ENCODE measurements around the gene CHST2.
A peak's percentile ranks its signal among the peaks of the same experiment; 100 is the strongest.

The CHST2 gene

GRCh38 chr3:143124601-143125520 is 5.3 kb downstream of the CHST2 start:
- in situ Hi-C loops (cut with MboI; ENCODE audit: low pct_unique_long_range_greater_than_20kb, low sequenced_read_pairs): no loop called here
- DNase-seq: no peak

- in situ Hi-C loops (cut with MboI; ENCODE audit: low pct_unique_long_range_greater_than_20kb, low sequenced_read_pairs): no loop called here
- DNase-seq: no peak
Observed at GRCh38 chr3:143127801-143128200, 8.2 kb downstream of the CHST2 start.

- no peak for DNase-seq
- in situ Hi-C loops (cut with MboI; ENCODE audit: low pct_unique_long_range_greater_than_20kb, low sequenced_read_pairs): no loop called here
Observed at GRCh38 chr3:143128227-143128955, 8.8 kb downstream of the CHST2 start.

GRCh38 chr3:143132246-143132980 is 12.8 kb downstream of the CHST2 start:
- no peak for DNase-seq
- in situ Hi-C loops (cut with MboI; ENCODE audit: low pct_unique_long_range_greater_than_20kb, low sequenced_read_pairs): no loop called here

GRCh38 chr3:143134471-143134870 is 14.9 kb downstream of the CHST2 start:
- in situ Hi-C loops (cut with MboI; ENCODE audit: low pct_unique_long_range_greater_than_20kb, low sequenced_read_pairs): no loop called here
- DNase-seq: no peak

GRCh38 chr3:143135150-143135549 is 15.6 kb downstream of the CHST2 start:
- in situ Hi-C loops (cut with MboI; ENCODE audit: low pct_unique_long_range_greater_than_20kb, low sequenced_read_pairs): no loop called here
- DNase-seq: peak; percentile 60

GRCh38 chr3:143137435-143138036 is 18.0 kb downstream of the CHST2 start:
- in situ Hi-C loops (cut with MboI; ENCODE audit: low pct_unique_long_range_greater_than_20kb, low sequenced_read_pairs): no loop called here
- no peak for DNase-seq

- in situ Hi-C loops (cut with MboI; ENCODE audit: low pct_unique_long_range_greater_than_20kb, low sequenced_read_pairs): no loop called here
- DNase-seq: no peak
Observed at GRCh38 chr3:143138953-143139352, 19.4 kb downstream of the CHST2 start.

- DNase-seq: no peak
- in situ Hi-C loops (cut with MboI; ENCODE audit: low pct_unique_long_range_greater_than_20kb, low sequenced_read_pairs): no loop called here
Observed at GRCh38 chr3:143139762-143140161, 20.2 kb downstream of the CHST2 start.

GRCh38 chr3:143140550-143140949 is 21.0 kb downstream of the CHST2 start:
- DNase-seq: no peak
- in situ Hi-C loops (cut with MboI; ENCODE audit: low pct_unique_long_range_greater_than_20kb, low sequenced_read_pairs): no loop called here

GRCh38 chr3:143142354-143142753 is 22.8 kb downstream of the CHST2 start:
- in situ Hi-C loops (cut with MboI; ENCODE audit: low pct_unique_long_range_greater_than_20kb, low sequenced_read_pairs): no loop called here
- no peak for DNase-seq

- no peak for DNase-seq
- in situ Hi-C loops (cut with MboI; ENCODE audit: low pct_unique_long_range_greater_than_20kb, low sequenced_read_pairs): no loop called here
Observed at GRCh38 chr3:143145906-143146305, 26.3 kb downstream of the CHST2 start.

GRCh38 chr3:143146486-143147274 is 27.1 kb downstream of the CHST2 start:
- no peak for DNase-seq
- in situ Hi-C loops (cut with MboI; ENCODE audit: low pct_unique_long_range_greater_than_20kb, low sequenced_read_pairs): no loop called here

GRCh38 chr3:143147707-143148106 is 28.1 kb downstream of the CHST2 start:
- no peak for DNase-seq

GRCh38 chr3:143150071-143150470 is 30.5 kb downstream of the CHST2 start:
- in situ Hi-C loops (cut with MboI; ENCODE audit: low pct_unique_long_range_greater_than_20kb, low sequenced_read_pairs): no loop called here
- no peak for DNase-seq

More at GRCh38 chr3:143147707-143148106, 28.1 kb downstream of the CHST2 start:
- in situ Hi-C loops (cut with MboI; ENCODE audit: low pct_unique_long_range_greater_than_20kb, low sequenced_read_pairs): no loop called here

- DNase-seq: no peak
- in situ Hi-C loops (cut with MboI; ENCODE audit: low pct_unique_long_range_greater_than_20kb, low sequenced_read_pairs): no loop called here
Observed at GRCh38 chr3:143151004-143151731, 31.6 kb downstream of the CHST2 start.

GRCh38 chr3:143152043-143152442 is 32.5 kb downstream of the CHST2 start:
- in situ Hi-C loops (cut with MboI; ENCODE audit: low pct_unique_long_range_greater_than_20kb, low sequenced_read_pairs): no loop called here
- no peak for DNase-seq

GRCh38 chr3:143155756-143156155 is 36.2 kb downstream of the CHST2 start:
- DNase-seq: no peak
- in situ Hi-C loops (cut with MboI; ENCODE audit: low pct_unique_long_range_greater_than_20kb, low sequenced_read_pairs): no loop called here
